NB4 (cell line): ENCODE data around the gene ADAMTS2.

Source experiments
- DNase-seq: peaks from one replicate; pipeline ENCODE4 v3.0.0; 2010; ENCODE audit warnings: low read depth
- H3K4me3 ChIP-seq: one replicate; pipeline ENCODE4 v1.5.1; 2011; ENCODE audit warnings: mild to moderate bottlenecking, low read depth, low read length, moderate library complexity
- CTCF ChIP-seq: IDR thresholded peaks from one replicate; pipeline ENCODE4 v1.5.1; 2012; ENCODE audit warnings: low read depth, low read length
- MAX ChIP-seq: IDR thresholded peaks from 2 replicates; pipeline ENCODE4 v1.6.1; 2011; ENCODE audit warnings: low read depth, low read length
- MYC ChIP-seq: IDR thresholded peaks from 2 replicates; pipeline ENCODE4 v1.6.1; 2011; ENCODE audit warnings: low read depth, low read length
- POLR2A ChIP-seq: IDR thresholded peaks from 2 replicates; pipeline ENCODE4 v1.6.1; 2011; ENCODE audit warnings: mild to moderate bottlenecking; ENCODE audit not compliant: insufficient read length; ENCODE audit errors: extremely low read depth

ADAMTS2 gene

GRCh38 chr5:179194941-179195381 lies 150.3 kb downstream of the ADAMTS2 start:
- DNase-seq: no peak
- no peak overlapping the region for H3K4me3 ChIP-seq
- no peak for TF ChIP-seq MYC
- TF ChIP-seq CTCF: no peak
- no peak for TF ChIP-seq POLR2A
- no peak for TF ChIP-seq MAX

GRCh38 chr5:179194201-179194910 lies 150.9 kb downstream of the ADAMTS2 start:
- TF ChIP-seq MYC (no peak), POLR2A (no peak), CTCF (no peak), MAX (no peak)
- H3K4me3 ChIP-seq: no peak overlapping the region
- DNase-seq: no peak

- no peak overlapping the region for H3K4me3 ChIP-seq
- no peak for DNase-seq
- no peak for TF ChIP-seq MYC
- no peak for TF ChIP-seq POLR2A
- TF ChIP-seq MAX: no peak
- TF ChIP-seq CTCF: no peak
Measured at GRCh38 chr5:179193746-179194145, 151.5 kb downstream of the ADAMTS2 start.

GRCh38 chr5:179192891-179193470 lies 152.3 kb downstream of the ADAMTS2 start:
- DNase-seq: no peak
- H3K4me3 ChIP-seq: no peak overlapping the region
- TF ChIP-seq CTCF (no peak), MAX (no peak), POLR2A (no peak), MYC (no peak)

- no peak for TF ChIP-seq CTCF
- TF ChIP-seq MYC: no peak
- TF ChIP-seq POLR2A: no peak
- TF ChIP-seq MAX: no peak
- H3K4me3 ChIP-seq: no peak overlapping the region
- DNase-seq: no peak
Measured at GRCh38 chr5:179192185-179192890, 152.9 kb downstream of the ADAMTS2 start.
